CD4-positive, alpha-beta T cell treated with Interleukin-1 beta for 1 hour (primary cell): ENCODE data around the gene ST8SIA4.
A peak's percentile ranks its signal among the peaks of the same experiment; 100 is the strongest.

Experiments used
- DNase-seq, 2 donors: peaks; one replicate each; pipeline ENCODE4 v3.0.0-alpha.2; 2020 to 2022

The ST8SIA4 gene, protein sequence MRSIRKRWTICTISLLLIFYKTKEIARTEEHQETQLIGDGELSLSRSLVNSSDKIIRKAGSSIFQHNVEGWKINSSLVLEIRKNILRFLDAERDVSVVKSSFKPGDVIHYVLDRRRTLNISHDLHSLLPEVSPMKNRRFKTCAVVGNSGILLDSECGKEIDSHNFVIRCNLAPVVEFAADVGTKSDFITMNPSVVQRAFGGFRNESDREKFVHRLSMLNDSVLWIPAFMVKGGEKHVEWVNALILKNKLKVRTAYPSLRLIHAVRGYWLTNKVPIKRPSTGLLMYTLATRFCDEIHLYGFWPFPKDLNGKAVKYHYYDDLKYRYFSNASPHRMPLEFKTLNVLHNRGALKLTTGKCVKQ

DNA sequence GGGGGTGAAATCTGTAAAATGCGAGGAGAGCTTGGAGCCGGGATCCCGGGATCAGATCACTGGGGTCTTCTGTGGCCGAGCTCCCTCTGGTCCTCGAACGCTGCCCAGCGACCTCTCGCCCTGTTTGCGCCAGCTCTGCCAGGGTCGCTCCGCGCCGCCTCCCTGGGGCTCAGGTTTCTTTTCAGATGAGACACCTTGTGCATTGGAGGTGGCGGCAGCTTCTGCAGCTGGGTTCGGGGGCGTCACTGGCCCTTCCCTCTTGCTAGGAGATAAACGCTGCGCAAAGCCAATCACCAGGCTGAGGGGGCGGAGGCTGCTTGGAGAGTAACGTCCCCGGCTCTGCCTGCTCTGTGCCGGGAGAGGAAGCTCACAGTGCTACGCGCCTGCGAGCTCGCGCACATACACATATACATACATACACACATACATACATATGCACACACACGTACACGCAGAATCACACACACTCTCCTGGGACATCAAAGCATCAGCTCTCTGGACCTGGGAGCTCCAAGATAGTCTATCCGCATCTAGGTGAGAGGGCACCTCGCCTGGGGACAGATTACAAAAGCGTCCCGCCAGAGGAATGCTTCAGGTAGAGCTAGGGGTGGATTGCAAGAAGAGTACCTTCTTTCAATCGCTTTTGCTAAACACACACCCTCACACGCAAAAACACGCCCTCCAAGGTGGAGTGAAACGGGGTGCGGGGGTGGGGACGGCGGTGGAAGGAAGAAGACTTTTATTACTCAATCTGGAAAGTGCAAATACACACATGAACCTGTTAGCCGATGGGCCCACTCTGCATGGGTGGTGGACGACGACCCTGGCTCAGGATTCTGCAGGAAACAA is at the start of gene ST8SIA4:
ST8SIA4 (minus strand) TSS at position 244 of the 849 bp plus-strand sequence. CDS start 327 bp downstream, outside the sequence.
- peak; percentile 92 to 93 for DNase-seq

DNA sequence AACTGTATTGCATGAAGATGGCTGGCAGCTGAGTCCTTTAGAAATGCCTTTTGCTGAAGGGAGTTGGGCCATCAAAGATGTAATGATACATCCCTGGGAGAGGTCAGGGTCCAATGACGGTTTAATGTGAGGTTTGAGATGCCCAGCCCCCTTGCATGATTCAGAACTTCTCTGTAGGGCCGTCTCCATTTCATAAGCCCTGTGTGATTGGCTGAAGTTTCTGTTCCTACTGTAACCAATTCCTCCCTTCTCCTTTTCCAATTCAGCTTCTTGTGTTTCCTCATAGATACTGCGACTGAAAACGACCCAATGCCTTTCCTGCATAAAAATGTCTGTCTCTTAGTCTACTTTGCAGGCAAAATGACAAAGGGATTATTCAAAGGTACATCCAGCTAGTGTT is 47.9 kb upstream of the ST8SIA4 start:
- DNase-seq, result no peak

- DNase-seq, result no peak
These were observed 10.2 kb upstream of the ST8SIA4 start for GRCh38 chr5:100913298-100913697.

DNA sequence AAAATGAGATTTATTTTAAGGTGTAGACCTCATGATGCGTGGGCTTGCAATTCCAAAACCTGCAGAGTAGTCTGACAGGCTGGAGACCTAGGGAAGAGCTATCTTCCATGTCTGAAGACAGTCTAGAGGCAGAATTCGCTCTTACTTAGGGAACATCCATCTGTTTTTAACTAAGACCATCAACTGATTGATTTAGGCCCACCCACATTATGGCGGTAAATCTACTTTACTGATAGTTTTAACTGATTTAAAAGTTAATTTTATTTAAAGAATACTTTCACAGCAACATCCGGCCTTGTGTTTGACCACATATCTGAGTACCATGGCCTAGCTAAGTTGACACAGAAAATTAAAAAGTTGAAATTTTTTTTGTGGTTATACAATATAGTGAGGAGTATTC is 6.0 kb upstream of the ST8SIA4 start:
- DNase-seq, result no peak

- peak in 1 of 2 donors; percentile 43 for DNase-seq
These were observed 2.3 kb upstream of the ST8SIA4 start for GRCh38 chr5:100905259-100905914.

- DNase-seq, result peak; percentile 54 to 64
These were observed 1.3 kb upstream of the ST8SIA4 start for GRCh38 chr5:100904259-100904861.

GRCh38 chr5:100902440-100903038 is 543 bp downstream of the ST8SIA4 start:
- DNase-seq, result peak; percentile 44 to 56

- peak; percentile 79 to 82 for DNase-seq
These were observed 1.2 kb downstream of the ST8SIA4 start for GRCh38 chr5:100901821-100902341.

GRCh38 chr5:100900796-100901781 is 2.0 kb downstream of the ST8SIA4 start:
- DNase-seq, result peak; percentile 91 to 92

DNA sequence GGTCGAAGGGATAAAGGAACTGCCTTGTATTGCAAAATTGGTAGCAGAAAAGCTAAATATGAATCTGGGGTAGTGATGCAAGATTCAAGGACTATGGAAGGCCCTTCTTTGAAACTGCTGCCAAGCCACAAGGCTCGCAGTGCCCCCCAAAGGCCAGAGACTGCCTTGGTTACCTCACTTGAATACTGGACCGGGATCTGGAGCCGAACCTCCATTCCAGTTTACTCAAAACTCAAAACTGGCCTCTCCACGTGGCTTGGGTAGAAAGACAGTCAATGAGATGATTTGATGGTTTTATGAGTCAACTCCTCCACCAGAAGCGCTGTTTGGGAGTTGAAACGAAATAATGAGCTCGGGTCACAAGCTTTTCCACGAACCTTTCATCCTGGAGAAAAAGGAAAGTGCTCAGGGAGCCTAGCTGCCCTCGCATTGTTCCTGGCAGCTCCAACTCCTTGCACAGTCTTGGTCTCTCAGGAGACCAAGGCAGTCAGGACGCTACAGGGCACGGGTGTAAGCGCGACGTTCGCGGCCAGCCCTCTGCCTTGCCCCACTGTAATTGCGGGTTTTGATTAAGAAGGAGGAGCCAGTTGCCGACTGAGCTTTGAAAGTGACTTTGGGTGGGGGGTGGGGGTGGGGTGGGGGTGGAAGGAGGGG is 2.8 kb downstream of the ST8SIA4 start:
- DNase-seq, result peak; percentile 59 to 61

- no peak for DNase-seq
These were observed 3.4 kb downstream of the ST8SIA4 start for GRCh38 chr5:100899675-100900074.

- DNase-seq, result no peak
These were observed 4.4 kb downstream of the ST8SIA4 start for GRCh38 chr5:100898504-100899346.

GRCh38 chr5:100896054-100896453 is 7.0 kb downstream of the ST8SIA4 start:
- DNase-seq, result no peak

- no peak for DNase-seq
These were observed 12.5 kb downstream of the ST8SIA4 start for GRCh38 chr5:100890461-100891008.

- DNase-seq, result peak in 1 of 2 donors; percentile 22
These were observed 13.2 kb downstream of the ST8SIA4 start for GRCh38 chr5:100889896-100890295.

DNA sequence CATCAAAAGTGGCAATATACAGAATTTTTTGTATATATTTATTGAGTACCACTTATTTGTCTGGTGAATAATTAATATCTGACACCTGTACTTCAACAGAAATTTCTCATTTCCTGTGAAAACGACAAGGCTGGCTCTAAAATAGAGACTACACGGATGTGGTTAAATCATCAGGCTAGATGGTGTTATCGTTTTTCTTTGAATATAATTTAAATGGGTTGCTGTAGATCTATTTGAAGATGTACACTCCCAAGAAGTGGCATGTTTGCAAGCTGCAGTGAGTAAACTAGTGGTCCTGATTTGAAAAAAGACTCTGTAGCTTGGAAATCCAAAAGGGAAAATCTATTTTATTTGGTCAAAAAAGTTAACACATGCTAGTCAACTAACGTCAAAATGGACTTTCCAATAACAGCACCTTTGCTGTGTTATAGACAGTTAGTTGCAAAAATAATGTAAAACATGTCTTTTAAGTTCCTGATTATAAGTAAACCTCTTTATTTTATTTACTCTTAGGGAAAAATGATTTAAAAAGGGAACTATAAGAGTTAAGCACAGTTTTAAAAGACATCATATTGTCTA is 13.8 kb downstream of the ST8SIA4 start:
- peak in 1 of 2 donors; percentile 70 for DNase-seq

DNA sequence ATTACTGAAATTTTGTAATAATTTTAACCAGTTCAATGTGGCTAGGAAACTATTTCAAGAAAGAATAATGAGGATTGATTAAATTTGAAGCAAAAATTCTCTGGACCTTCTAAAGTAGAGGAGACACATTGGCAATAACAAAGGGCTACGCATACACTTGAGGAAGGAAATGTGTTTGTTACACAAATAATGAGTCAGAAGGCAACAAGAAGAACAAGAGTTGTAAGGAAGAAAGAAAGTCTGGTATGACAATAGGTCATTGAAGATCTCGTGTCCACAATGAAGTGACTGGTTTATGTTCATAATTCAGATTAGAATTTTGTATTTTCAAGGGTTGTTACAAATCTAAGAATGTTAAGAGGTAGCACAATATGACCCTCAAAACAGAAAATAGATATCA is 25.8 kb downstream of the ST8SIA4 start:
- DNase-seq, result no peak

- peak; percentile 4 to 16 for DNase-seq
These were observed 30.5 kb downstream of the ST8SIA4 start for GRCh38 chr5:100872408-100873190.
